UCSD-AML1 (cell line): Measurements from ENCODE around the gene GH2.
"Not testable (repeated sequence)": the region's sequence is repeated elsewhere in the genome, so short reads cannot be mapped to it uniquely, and the experiment has no call there.

Experiments
- DNase-seq: peaks from one replicate; lab custom pipeline; 2025; ENCODE audit not compliant: unreplicated experiment; lab: John Stamatoyannopoulos, UW

Gene GH2

GRCh38 chr17:63881935-63882601, at the start of gene GH2:
Gene GH2, minus strand, starts transcription at chr17:63881944. Its CDS starts 143 bp downstream, at chr17:63881801.
- peak; percentile 25 for DNase-seq

GRCh38 chr17:63930951-63931575, 49.3 kb upstream of the GH2 start:
- DNase-seq: peak; percentile 75

- no peak for DNase-seq
Measured at GRCh38 chr17:63929860-63930766, 48.4 kb upstream of the GH2 start.

- DNase-seq: no peak
Measured at GRCh38 chr17:63928966-63929695, 47.4 kb upstream of the GH2 start.

GRCh38 chr17:63928172-63928666, 46.5 kb upstream of the GH2 start:
- no peak for DNase-seq

- no peak for DNase-seq
Measured at GRCh38 chr17:63927464-63928171, 45.9 kb upstream of the GH2 start.

GRCh38 chr17:63926164-63926563, 44.4 kb upstream of the GH2 start:
- DNase-seq: no peak

- no peak for DNase-seq
Measured at GRCh38 chr17:63925615-63926014, 43.9 kb upstream of the GH2 start.

- DNase-seq: not testable (repeated sequence)
Measured at GRCh38 chr17:63922402-63922801, 40.7 kb upstream of the GH2 start.

- not testable (repeated sequence) for DNase-seq
Measured at GRCh38 chr17:63920779-63921178, 39.0 kb upstream of the GH2 start.

GRCh38 chr17:63920050-63920449, 38.3 kb upstream of the GH2 start:
- not testable (repeated sequence) for DNase-seq

GRCh38 chr17:63919311-63919723, 37.6 kb upstream of the GH2 start:
- peak; percentile 70 for DNase-seq

GRCh38 chr17:63918789-63919305, 37.1 kb upstream of the GH2 start, which contains the start of gene GH1:
Gene GH1, minus strand, starts transcription at chr17:63918839. Its CDS starts 63 bp downstream, at chr17:63918776.
- not testable (repeated sequence) for DNase-seq

GRCh38 chr17:63918305-63918704, 36.6 kb upstream of the GH2 start:
- DNase-seq: no peak

GRCh38 chr17:63917646-63918045, 35.9 kb upstream of the GH2 start:
- no peak for DNase-seq

GRCh38 chr17:63917206-63917605, 35.5 kb upstream of the GH2 start:
- not testable (repeated sequence) for DNase-seq

GRCh38 chr17:63916566-63917185, 34.9 kb upstream of the GH2 start:
- no peak for DNase-seq

GRCh38 chr17:63915753-63916152, 34.0 kb upstream of the GH2 start:
- DNase-seq: not testable (repeated sequence)

- DNase-seq: no peak
Measured at GRCh38 chr17:63914471-63914870, 32.7 kb upstream of the GH2 start.
